ENCODE results near the gene VDAC1. TPM values are rescaled to one million over a fixed set of nuclear protein-coding genes. Genes with fewer than 3 reads are reported as not detected.
A peak's percentile ranks its signal among the peaks of the same experiment; 100 is the strongest.
"Not testable (repeated sequence)": the region's sequence is repeated elsewhere in the genome, so short reads cannot be mapped to it uniquely, and the experiment has no call there.

Gene VDAC1, protein sequence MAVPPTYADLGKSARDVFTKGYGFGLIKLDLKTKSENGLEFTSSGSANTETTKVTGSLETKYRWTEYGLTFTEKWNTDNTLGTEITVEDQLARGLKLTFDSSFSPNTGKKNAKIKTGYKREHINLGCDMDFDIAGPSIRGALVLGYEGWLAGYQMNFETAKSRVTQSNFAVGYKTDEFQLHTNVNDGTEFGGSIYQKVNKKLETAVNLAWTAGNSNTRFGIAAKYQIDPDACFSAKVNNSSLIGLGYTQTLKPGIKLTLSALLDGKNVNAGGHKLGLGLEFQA
- 69.5 TPM for total RNA-seq

DNA sequence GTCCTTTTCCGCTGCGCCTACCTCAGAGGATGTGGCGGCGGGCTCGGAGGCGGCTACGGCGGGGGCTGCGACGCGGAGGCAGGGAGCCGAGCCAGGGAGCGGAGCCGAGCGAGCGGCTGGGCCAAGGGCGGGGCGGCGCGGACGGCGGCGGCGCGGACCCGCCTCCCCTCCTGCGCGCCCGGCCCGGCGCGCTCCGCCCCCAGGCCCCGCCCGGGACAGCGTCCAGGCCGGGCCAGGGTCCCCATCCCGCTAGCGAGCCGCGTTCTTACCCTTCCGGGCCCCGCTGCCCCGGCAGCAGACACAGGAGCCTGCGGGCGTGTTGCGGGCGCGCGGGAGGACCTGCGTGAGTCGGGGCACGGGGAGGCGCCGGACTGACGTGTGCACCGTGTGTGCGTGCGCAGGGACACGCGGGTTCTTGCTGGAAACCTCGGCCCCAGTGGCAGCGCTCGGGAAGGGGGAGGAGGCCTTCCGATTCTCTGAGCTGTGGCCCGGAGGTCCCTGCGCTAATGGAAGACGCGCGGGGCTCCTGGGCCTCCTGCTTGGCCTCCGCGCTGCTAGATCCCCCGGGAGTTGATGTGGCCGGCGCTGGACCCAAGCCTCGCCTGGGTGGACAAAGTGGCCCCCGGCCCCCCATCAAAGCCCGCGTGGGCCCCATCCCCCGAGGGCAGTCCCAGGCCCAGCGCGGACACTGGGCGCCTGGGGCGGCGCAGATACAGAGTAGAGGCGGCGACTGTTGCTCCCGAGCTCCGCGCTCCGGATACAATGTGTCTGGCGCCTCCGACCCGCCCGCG is at the start of gene VDAC1:
Gene VDAC1, minus strand, starts transcription at position 350 of the 791 bp plus-strand sequence. CDS start 11,963 bp downstream, outside the sequence.
- peak; percentile 84 for ATAC-seq
- intact Hi-C loops (cut with DNase I): no loop called here
- DNase-seq (ENCODE audit: low spot score): peak; percentile 89

DNA sequence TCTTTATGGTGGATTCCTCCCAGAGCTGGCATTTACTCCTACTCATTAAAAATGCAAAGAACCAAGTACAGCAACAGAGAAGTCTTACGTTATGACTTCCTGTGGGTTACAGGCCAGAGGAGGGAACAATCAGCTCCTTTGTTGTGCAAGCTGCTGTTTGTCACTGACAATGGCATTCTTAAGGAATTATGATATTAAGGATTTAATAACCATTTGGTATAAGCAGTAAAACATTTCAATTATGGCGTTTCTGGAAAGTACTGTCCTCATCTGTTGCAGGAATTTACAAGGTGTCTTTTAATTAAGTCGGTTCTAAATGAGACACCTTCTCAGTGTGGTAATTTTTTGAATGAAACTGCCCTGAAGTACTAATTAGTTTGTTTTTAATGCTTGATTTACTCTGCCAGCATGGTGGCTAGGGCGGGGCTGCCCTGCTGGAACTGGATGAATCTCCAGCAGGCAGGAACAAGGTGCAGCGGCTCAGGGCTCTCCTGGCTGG is 49.1 kb upstream of the VDAC1 start:
- intact Hi-C loops (cut with DNase I): no loop called here
- ATAC-seq: peak; percentile 79
- no peak for DNase-seq (ENCODE audit: low spot score)

DNA sequence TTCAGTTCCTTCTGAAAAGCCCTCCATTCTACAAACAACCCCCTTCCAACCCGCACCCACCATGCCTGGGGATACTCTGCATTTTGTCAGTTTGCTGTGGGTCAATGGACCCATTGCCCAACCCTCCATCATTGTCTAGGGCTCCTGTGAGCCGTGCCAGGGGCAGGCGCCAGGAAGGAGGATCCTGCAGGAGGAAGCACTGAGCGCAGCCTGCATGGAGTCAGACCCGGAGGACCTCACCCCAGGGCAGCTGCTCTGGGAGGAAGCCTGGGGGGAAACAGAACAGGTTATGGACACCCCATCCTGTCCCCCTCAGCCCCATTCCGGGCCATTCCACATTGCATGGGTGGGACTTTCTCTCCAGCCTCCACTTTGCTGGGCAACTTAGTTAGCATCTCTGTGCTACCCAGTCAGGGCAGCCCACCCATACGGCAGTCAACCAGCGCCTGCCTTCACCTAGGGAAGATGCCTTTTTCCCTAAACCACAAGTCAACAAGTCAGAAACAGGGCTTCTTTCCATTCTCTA is 48.6 kb upstream of the VDAC1 start:
- intact Hi-C loops (cut with DNase I): no loop called here
- ATAC-seq: peak; percentile 44
- DNase-seq (ENCODE audit: low spot score): no peak

DNA sequence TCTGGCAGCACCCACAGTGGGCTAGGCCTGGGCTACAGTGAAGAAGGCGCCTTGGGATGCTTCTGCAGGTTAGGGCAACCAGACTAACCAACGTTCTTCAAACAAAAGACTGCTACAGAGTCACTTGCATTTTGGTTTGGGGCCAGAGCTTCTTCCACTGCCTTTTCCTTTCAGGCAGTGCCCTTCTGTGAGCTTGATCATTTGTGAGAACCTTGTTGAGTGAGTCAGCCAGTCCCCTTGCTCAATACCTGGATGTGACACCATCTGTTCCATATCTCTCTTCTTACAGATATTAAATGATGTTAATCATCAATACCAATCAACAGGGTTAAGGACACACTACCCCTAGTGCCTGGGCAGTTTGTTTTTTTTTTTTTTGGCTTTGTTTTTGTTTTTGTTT is 46.5 kb upstream of the VDAC1 start:
- DNase-seq (ENCODE audit: low spot score): no peak
- intact Hi-C loops (cut with DNase I): no loop called here
- no peak for ATAC-seq

DNA sequence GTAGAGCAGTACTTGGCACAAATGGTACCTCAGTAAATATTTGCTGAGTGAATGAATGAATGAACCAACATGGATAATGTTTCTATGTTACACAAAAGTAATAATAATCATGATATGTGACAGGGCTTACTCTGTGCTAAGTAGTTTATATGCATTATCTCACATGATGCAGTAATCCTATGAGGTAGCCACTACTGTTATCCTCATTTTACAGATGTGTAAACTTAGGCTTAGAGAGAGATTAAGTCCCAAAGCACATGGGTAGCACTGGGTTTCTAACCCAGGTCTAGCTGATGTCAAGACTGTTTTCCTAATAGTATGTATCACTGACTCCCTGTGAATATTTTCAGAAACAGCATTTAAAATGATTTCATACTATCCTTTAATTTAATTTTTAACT is 44.1 kb upstream of the VDAC1 start:
- intact Hi-C loops (cut with DNase I): no loop called here
- no peak for ATAC-seq
- DNase-seq (ENCODE audit: low spot score): no peak

DNA sequence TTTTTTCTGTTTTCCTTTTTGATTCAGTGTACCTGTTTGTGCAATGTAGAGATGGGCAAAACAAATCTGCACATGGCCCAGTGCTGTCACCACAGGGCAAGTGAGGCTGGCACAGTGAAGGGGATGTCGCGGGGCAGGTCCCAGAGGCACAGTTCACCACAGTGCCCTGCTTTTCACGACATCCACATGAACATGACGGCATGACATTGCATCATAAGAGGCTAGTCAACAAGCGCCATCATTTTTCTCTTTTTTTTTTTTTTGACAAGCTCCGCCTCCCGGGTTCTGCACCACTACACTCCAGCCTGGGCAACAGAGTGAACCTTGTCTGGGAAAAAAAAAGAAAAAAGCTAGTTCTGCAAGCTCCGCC is 42.9 kb upstream of the VDAC1 start:
- intact Hi-C loops (cut with DNase I): no loop called here
- ATAC-seq: no peak

DNA sequence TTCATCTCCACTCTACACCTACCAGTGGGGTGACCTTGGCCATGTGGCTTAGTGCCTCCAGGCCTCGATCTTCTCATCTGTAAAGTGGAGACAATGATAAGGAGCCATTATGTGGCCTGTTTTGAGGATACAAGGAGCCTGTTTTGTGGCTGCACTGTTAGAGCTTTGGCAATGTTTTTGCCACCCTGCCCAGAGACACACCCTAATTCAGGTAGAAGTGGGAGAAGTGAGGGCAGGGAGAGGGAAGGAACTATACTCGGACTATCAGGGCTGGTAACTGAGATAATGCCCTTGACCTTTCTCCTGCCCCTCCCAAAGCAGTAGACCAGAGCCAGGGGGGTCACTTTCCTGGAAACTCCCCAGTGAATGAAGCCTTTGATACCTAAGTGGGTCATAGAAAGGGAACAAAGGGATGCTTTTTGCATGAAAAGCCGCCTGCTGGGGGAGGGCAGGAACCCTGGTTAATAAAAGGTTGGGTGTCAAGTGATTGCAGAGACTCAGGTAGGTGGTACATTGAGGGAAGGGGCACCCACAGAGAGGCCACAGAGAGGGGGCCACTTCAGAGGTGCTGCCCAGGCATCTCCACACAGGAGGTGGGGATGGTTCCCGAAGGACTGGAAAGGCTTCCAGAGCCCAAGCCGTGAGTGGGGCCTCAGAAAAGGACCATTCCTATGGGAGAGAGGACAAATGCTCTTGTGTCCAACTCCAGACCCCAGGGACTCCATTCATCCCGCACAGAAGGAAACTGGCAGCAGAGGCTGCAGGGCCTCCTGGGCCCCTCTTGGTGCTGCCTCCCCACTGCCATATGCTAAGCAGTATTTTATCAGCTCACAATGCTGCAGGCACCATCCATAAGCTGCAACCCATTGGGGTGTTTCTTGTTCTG is 42.3 kb upstream of the VDAC1 start:
- intact Hi-C loops (cut with DNase I): no loop called here
- ATAC-seq: no peak

More for the DNA sequence above, 42.9 kb upstream of the VDAC1 start:
- no peak for DNase-seq (ENCODE audit: low spot score)

DNA sequence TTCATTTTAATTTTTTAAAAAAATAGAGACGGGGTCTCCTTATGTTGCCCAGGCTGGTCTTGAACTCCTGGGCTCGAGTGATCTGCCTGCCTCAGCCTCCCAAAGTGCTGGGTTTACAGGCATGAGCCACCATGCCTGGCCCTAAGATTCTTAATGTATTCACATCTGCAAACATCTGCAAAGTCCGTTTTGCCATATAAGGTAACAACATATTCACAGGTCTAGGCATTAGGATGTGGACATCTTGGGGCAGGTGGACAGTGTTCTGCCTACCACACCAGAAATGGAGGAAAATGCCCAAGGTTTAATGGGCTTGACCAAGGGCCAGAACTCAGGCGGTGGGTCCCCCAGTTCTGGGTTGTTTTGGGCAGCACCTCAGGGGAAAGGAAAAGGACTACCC is 41.6 kb upstream of the VDAC1 start:
- intact Hi-C loops (cut with DNase I): no loop called here
- ATAC-seq: no peak
- no peak for DNase-seq (ENCODE audit: low spot score)

More for the DNA sequence above, 42.3 kb upstream of the VDAC1 start:
- no peak for DNase-seq (ENCODE audit: low spot score)

DNA sequence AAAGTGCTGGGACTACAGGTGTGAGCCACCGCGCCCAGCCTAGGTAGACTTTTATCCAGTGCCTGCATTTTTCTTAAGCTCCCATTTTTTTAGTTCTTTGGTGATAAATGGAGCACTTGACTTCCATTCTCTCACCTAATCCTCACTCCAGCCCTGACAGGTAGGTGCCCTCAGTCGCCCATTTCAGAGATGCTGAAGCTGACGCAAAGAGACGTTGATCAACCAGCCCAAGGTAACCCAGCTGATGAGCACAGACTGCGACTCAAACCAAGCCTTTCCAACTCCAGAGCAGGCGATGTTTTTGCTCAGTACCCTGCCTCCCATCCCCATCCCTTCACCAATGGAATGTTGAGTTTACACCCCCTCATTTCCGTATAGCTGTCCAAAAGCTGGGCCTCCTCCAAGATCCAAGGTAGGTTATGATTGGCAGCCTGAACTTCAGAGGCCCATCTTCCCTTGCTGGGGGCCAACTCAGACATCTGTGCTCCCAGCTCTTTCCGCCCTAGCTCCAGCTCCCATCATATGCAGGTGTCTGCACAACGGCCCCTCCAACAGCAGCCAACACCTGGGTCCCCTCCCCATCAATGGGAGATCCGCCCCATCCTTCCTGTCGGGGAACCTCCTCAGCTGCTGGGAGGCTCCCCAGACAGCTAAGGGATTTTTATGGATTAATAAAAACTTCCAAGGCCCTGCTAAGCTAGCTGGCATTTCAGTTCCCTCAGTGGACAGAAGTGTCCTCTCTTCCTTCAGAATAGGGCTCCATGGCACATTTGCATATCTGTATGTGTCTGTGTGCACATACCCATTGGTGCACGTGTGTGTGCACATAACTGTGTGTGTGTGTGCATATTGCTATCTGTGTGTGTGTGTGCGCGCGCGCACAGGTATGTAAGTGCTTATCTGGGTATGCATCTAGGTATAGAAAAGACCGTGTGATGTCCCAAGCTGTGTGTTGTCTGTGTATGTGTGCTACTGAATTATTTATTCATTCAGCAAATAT is 39.3 kb upstream of the VDAC1 start:
- intact Hi-C loops (cut with DNase I): loop anchor here (5.0 kb wide), 1 partner anchor 93 kb away; no protein-coding TSS in a partner anchor
- DNase-seq (ENCODE audit: low spot score): no peak
- no peak for ATAC-seq

DNA sequence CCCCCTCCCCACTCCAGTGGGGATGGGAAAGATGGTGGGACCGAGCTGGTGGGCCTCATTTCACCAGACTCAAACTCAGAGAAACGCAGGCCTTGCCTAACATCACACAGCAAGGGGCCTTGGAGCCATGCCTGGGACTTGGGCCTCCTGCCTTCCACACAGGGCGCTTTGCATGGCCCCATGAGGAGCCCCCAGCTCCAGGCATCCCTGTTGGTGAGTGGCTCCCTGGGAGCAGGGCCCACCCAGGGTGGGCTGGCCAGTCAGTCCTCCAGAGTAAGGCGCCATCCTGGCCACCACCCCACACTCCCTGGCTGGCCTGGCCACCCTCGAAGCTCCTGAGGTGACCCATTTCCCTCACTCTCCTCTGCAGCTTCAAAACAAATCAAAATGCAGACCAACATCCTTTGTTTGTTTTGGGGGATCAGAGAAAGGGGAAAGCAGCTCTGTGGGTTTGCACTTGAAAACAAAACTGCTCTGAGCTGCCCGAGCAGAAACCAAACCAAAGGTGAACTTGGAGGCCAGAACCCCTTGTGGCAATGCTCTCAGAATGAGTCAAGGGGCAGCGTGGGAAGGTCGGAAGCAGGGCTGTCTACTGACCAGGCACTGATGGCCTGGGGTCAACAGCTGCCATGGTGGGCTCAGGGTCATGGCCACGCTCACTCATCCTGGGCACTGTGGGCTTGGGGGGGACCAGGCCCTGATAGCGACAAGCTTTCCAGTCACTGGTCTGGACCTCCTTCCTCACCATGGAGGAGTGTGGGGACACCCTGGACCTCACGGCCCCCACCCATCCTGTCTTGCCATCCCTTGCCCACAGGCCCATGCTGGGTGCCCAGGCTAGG is 37.0 kb upstream of the VDAC1 start:
- ATAC-seq: no peak
- DNase-seq (ENCODE audit: low spot score): no peak
- intact Hi-C loops (cut with DNase I): loop anchor here (5.0 kb wide), 1 partner anchor 96 kb away; no protein-coding TSS in a partner anchor

DNA sequence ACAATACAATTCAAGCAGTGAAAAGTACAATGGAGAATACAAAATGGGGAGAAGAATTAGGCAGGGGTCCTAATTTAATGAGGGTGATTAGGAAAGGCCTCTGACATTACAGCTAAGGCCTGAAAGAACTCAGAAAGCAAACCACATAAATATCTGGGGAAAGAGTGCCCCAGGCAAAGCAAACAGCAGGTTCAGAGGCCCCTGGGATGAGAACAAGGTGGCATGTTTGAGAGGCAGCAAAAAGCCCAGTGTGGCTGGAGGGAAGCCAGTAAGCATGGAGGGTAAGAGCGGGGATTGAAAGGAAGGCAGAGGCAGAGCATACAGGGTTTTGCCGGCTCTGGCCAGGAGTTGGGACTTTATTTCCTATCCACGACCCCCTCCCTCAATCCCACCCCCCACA is 33.4 kb upstream of the VDAC1 start:
- no peak for ATAC-seq
- intact Hi-C loops (cut with DNase I): no loop called here
- no peak for DNase-seq (ENCODE audit: low spot score)

DNA sequence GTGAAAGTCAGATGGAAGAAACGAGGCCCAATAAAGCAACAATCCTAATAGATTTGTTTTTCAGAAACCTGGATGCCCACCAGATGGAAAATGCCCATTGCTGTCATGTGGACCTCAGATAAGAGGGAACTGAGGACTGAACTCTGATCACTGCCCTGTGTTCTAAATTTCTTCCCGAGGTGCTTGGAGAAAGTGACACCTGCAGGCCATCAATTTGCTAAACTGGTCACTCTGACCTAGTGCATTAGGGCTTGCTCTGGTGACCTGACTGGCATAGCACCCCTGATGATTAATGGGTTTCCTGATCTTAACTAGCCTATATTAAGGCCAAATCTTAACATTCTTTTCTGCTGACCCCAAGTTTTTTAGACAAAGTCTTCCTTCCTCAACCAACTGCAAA is 32.4 kb upstream of the VDAC1 start:
- DNase-seq (ENCODE audit: low spot score): no peak
- no peak for ATAC-seq
- intact Hi-C loops (cut with DNase I): no loop called here

DNA sequence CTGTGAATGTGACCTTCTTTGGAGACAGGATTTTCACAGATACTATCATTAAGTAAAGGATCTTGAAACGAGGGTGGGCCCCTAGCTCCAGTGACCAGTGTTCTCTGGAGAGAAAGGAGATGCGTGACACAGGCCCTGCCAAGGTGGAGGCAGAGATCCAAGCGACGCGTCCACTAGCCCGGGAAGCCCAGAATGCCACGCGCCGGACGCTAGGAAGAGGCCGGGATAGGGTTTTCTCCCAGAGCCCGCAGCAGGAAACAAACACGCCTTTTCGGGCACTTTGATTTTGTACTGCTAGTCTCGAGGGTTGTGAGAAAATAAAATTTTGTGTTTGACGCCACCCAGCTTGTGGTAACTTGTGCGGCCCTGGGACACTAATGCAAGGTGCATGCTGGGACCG is 29.6 kb upstream of the VDAC1 start:
- intact Hi-C loops (cut with DNase I): no loop called here
- DNase-seq (ENCODE audit: low spot score): no peak
- no peak for ATAC-seq

DNA sequence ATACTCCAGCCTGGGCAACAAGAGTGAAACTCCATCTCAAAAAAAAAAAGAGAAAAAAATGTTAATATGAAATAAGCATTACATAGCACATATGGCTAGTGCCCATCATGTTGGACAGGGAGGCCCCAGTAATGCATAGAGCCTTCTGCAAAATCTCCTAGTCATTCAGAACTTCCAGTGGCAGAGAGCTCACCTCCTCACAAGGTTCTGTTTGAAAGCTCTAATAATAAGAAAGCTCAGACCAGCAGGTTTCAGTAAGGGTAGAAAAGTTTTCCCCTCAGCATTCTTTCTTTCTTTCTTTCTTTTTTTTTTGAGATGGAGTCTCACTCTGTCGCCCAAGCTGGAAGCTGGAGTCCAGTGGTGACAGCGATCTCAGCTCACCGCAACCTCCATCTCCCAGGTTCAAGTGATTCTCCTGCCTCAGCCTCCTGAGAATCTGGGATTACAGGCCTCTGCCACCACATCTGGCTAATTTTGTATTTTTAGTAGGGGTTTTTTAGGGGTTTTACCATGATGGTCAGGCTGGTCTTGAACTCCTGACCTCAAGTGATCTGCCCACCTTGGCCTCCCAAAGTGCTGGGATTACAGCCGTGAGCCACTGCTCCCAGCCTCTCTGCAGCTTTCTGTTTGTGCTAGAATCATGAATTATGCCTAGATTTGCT is 25.7 kb upstream of the VDAC1 start:
- intact Hi-C loops (cut with DNase I); DNase-seq (ENCODE audit: low spot score): not testable (repeated sequence)

DNA sequence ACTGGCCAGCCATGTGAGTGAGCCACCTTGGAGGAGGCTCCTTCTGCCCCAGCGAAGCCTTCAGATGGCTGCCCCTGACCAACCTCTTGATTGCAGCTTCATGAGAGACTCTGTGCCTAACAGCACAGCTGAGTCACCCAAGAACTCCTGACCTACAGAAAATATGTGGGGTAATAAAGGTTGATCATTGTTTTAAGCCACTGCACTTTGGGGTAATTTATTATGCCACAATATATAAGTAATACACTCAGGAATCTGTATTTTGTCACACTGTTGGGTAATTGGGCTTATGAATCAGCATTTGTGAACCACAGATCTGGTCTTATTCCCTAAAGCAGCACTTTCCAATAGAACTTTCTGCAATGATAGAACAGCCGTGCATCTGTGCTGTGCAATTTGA is 24.4 kb upstream of the VDAC1 start:
- intact Hi-C loops (cut with DNase I): no loop called here
- DNase-seq (ENCODE audit: low spot score): no peak
- no peak for ATAC-seq

More for the DNA sequence above, 25.7 kb upstream of the VDAC1 start:
- ATAC-seq: not testable (repeated sequence)

DNA sequence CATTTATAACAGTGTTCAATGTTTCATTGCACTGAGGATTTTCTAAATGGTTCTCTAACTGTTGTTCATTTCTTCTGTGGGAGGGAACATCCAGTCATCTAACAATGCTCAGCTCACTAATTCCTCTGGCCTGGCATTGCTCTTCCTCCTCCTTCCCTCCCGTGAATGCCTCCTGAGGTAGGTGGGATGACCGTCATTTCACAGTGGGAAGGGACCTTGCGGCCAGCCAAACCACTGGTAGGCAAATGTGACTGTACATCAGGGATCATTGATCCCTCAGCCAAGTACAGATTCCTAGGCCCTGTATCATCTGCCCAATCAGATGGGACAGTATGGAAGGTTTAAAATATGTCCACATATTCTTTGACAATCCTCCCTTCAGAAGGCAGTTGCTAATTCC is 23.7 kb upstream of the VDAC1 start:
- no peak for ATAC-seq
- DNase-seq (ENCODE audit: low spot score): no peak
- intact Hi-C loops (cut with DNase I): no loop called here

DNA sequence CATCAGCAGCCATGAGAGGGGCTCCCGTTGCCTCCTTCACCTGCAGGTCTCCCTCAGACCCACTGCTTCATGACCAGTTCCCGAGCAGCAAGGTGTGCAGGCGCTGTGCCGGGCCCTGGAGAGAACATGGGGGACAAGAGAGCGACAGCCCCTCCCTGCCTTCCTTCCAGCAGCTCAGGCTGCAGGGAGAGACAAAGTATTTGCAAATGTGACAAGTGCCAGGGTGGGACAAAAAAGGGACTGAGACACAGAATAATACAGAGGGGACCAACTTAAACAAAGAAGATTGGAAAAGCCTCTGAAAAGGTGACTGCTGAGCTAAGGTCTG is 22.5 kb upstream of the VDAC1 start:
- DNase-seq (ENCODE audit: low spot score) (no peak), ATAC-seq (no peak)

More for the DNA sequence above, 22.5 kb upstream of the VDAC1 start:
- intact Hi-C loops (cut with DNase I): no loop called here
